Caki2 (cell line): ENCODE measurements around the gene ATG5. TPM values are rescaled to one million over a fixed set of nuclear protein-coding genes. Genes with fewer than 3 reads are reported as not detected.

Experiments used
- DNase-seq: peaks from one replicate; pipeline ENCODE4 v3.0.0-alpha.2; 2015; ENCODE audit warnings: low read depth
- in situ Hi-C: cut with HindIII; loops from 2 replicates; pipeline ENCODE4 v1.10.0; 2016; ENCODE audit warnings: low sequenced_read_pairs, low pct_unique_long_range_greater_than_20kb, mixed read lengths
- total RNA-seq: library from RNA; depleted of rRNA; stranded (reverse); fragments of >200 nt; shearing (Covaris generic); gene quantifications from 2 replicates; pipeline ENCODE4 v1.2.3, GENCODE V29; 2014; ENCODE audit warnings: low replicate concordance

Gene ATG5
- total RNA-seq, 1 experiment from 2014 or later = 40.7 TPM

- DNase-seq = no peak
- in situ Hi-C loops = no loop called here
Observed at GRCh38 chr6:106318061-106318460, 7.5 kb downstream of the ATG5 start.

GRCh38 chr6:106316375-106316766, 9.2 kb downstream of the ATG5 start:
- in situ Hi-C loops = no loop called here
- no peak for DNase-seq

DNA sequence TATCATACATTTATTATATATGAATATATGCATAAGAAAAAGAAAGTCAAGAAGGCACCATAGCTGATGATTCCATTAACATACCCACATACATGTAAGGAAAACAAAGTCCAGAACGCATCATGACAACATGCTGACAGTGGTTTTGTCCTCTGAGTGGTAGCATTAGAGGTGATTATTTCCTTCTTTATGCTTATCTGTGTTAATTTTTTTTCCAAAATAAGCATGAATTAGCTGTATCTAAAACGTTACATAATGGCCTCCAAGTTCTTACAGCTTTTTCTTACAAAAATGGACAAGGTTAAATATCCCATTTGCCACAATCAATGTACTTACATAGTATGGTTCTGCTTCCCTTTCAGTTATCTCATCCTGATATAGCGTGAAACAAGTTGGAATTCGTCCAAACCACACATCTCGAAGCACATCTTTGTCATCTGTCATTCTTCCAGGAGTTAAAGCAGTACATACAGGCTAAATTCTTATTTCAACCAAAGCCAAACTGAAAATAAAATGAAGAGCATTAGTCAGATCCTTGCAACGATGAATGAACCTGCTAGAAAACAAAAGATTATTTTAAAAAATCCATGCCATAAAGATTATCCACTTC, 9.7 kb downstream of the ATG5 start:
- in situ Hi-C loops = no loop called here
- no peak for DNase-seq

- DNase-seq = no peak
- in situ Hi-C loops = no loop called here
Observed at GRCh38 chr6:106309766-106310373, 15.7 kb downstream of the ATG5 start.

DNA sequence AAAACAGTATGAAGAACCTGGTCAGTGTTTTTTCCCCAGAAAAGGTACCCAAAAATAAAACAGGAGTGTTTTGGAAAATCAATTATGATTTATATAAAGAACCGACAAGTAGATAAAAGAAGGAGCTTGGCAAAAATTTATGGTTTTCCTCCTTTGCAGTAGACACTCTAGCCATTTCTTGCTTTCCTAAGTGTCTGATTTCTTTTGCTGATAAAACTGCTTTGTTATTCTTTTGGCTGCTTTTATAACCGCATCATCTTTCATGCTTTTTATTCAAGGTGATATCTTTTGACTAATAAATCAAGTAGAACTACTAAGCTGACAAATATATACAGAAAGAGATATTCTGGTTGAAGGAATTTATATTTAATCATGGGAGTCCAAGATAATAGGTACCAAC, 16.6 kb downstream of the ATG5 start:
- DNase-seq = peak; percentile 42
- in situ Hi-C loops = no loop called here

- no peak for DNase-seq
- in situ Hi-C loops = no loop called here
Observed at GRCh38 chr6:106305740-106306139, 19.8 kb downstream of the ATG5 start.

- in situ Hi-C loops = no loop called here
- DNase-seq = peak; percentile 44
Observed at GRCh38 chr6:106300944-106301343, 24.6 kb downstream of the ATG5 start.

DNA sequence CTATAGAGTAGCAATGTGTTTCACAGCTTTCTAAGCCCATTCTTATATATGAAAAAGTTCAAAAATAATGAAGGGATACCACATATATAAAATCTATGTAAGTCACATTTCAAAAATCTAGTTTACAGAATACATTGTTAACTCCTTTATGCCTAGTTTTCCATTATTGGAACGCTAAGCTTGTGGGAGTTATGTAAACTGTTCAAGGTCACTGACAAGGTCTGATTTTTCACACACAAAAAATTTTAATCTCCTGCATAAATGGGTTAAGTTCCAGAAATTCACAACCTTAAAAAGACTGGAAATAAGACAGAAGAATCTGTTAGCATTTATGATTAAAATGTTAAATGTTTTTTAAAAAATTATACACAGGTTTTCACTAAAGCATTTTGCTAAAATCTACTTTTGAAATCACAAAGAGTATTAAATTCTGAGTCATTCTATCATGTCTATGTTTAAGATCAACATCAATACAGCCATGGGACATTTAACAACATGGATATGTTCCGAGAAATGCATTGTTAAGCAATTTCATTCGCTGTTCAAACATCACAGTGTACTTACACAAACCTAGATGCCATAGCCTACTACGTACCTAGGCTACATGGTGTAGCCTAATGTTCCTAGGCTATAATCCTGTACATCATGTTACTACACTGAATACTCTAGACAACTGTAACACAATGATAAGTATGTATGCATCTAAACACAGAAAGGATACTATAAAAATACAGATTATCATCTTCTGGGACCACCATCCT, 25.4 kb downstream of the ATG5 start:
- in situ Hi-C loops = no loop called here
- no peak for DNase-seq

GRCh38 chr6:106293116-106293515, 32.4 kb downstream of the ATG5 start:
- in situ Hi-C loops = no loop called here
- no peak for DNase-seq

- DNase-seq = no peak
- in situ Hi-C loops = no loop called here
Observed at GRCh38 chr6:106290954-106291353, 34.6 kb downstream of the ATG5 start.

- in situ Hi-C loops = no loop called here
Observed at GRCh38 chr6:106290032-106290431, 35.5 kb downstream of the ATG5 start.

DNA sequence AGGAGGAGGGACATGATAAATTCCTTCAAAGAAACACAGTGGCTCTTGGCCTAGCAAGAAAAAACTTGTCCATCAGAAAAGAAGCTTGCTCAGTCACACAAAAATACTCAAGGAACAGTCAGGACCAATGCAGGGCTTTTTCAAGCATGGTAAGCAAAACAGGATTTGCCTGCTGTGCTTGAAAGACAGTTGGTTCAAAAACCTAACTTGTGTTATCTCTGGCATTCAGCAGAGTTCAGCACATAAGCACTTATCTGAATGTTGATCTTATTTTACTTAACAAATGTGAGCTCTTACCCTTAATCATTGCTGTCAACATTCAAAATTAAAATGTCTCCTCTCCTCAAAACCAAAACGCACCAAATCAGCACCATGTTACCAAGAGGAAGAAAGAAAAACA, 38.3 kb downstream of the ATG5 start:
- in situ Hi-C loops = no loop called here
- DNase-seq = no peak

More at GRCh38 chr6:106290032-106290431, 35.5 kb downstream of the ATG5 start:
- no peak for DNase-seq

- no peak for DNase-seq
- in situ Hi-C loops = no loop called here
Observed at GRCh38 chr6:106286746-106287145, 38.8 kb downstream of the ATG5 start.

DNA sequence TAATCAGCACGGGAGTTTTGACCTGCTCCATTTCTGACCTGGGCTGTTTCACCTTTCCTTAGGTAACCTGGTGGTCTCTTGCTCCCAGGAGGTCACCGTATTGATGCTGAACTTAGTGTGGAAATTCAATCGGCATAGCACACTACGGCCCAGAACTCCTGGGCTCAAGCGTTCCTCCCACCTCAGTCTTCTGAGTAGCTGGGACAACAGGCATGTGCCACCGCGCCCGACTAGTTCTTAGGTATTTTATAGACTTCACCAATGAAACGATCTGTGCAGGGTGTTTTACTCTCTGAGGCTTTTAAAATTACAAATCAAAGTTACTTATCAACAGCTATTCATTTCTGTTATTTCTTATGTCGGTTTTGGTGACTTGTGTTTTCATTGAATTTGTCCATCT, 42.1 kb downstream of the ATG5 start:
- no peak for DNase-seq
- in situ Hi-C loops = no loop called here

GRCh38 chr6:106281661-106282060, 43.9 kb downstream of the ATG5 start:
- no peak for DNase-seq
- in situ Hi-C loops = no loop called here

GRCh38 chr6:106281088-106281487, 44.5 kb downstream of the ATG5 start:
- no peak for DNase-seq
- in situ Hi-C loops = no loop called here

DNA sequence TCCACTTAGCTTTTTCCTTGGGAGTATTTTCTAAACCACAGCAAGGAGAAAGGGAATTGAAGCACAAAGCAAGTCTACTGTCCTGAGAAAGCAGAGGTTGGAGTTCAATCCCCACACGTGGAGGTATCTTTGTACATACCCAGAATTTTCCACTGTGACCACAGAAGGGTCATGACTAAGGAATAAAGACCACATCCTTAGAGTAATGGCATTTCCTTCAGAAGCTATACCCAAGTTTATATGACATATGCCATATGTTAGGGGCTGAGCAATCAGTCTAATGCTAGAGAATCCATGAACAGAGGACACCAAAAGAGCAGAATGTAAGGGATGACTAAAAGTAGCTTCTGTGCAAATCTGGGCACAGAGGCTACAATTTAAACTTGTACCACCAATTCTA, 46.4 kb downstream of the ATG5 start:
- no peak for DNase-seq
- in situ Hi-C loops = no loop called here

DNA sequence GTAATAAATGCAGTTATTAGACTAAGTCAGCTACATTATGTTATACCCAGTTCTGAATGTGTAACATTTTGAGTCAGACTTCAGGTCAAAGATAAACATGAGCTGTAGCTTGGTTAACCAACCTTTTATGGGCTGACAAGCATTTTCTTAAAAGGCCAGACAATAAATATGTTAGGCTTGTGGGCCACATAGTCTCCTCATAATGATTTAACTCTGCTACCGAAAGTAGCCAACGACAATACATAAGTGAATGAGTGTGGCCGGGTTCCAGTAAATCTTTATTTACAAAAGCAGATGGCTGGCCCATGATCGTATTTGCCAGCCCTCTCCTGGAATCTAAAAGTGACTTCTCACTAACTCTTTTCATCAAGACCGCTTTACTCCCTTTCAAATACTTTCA, 49.9 kb downstream of the ATG5 start:
- in situ Hi-C loops = no loop called here
- DNase-seq = no peak

DNA sequence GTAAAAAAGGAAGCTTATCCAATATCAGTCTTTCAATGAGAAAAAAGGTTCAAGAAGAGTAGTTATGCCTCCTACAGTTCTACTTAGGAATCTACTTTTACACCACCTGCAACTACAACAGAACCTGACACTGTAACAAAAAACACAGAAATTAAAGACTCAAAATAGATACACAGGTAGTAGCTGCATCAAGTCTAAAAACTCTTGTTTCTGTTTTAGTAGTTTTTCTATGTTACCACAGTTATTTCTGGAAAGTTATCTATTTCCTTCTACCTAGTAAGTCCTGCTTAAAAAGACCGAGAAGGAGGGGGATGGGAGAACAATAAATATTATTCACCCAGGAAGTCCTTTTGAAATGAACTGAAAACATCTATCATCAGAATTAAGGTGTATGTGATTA, 52.5 kb downstream of the ATG5 start:
- in situ Hi-C loops = no loop called here
- no peak for DNase-seq

GRCh38 chr6:106272287-106272686, 53.3 kb downstream of the ATG5 start:
- in situ Hi-C loops = no loop called here
- no peak for DNase-seq
